GM12873 (cell line): ENCODE data around the gene TGFBR2.

Source experiments
- TF ChIP-seq, protein P1 (sequence below): IDR thresholded peaks from 2 replicates; pipeline ENCODE4 v1.5.1; 2012; ENCODE audit warnings: low read depth, mild to moderate bottlenecking, moderate library complexity, low read length, control low read depth; ENCODE audit not compliant: insufficient read depth; ENCODE audit errors: missing control alignments

The TGFBR2 gene

DNA sequence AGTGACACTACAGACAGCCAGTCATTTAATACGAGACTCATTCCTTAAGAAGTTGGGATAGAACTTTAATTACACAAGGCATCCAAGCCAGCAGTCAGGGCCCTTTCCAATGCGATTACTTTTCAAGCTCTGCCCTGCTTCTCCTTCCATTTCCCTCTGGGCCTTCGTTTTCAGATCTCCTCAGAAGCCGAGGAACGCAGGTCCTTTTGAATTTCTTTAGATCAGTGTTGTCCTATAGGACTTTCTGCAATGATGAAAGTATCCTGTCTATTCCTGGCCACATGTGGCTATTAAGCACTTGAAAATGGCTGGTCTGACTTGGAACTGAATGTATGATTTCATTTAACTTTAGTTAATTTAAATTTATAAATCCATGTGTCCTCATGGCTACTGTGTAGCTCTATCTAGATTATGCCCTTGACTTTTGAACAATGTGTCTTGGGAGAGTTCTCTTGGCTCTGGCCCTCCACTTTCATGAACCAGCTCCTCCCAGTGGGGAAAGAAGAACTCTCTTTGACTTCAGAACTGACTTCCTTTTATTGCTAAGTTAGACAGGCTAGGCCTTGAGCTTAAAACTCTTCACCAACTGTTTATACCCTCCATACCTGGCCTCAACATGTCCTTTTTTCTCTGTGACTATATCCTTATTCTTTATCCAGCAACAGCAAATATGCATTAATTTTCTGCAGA, 22.6 kb downstream of the TGFBR2 start:
- TF ChIP-seq, protein P1, sequence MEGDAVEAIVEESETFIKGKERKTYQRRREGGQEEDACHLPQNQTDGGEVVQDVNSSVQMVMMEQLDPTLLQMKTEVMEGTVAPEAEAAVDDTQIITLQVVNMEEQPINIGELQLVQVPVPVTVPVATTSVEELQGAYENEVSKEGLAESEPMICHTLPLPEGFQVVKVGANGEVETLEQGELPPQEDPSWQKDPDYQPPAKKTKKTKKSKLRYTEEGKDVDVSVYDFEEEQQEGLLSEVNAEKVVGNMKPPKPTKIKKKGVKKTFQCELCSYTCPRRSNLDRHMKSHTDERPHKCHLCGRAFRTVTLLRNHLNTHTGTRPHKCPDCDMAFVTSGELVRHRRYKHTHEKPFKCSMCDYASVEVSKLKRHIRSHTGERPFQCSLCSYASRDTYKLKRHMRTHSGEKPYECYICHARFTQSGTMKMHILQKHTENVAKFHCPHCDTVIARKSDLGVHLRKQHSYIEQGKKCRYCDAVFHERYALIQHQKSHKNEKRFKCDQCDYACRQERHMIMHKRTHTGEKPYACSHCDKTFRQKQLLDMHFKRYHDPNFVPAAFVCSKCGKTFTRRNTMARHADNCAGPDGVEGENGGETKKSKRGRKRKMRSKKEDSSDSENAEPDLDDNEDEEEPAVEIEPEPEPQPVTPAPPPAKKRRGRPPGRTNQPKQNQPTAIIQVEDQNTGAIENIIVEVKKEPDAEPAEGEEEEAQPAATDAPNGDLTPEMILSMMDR = no peak

DNA sequence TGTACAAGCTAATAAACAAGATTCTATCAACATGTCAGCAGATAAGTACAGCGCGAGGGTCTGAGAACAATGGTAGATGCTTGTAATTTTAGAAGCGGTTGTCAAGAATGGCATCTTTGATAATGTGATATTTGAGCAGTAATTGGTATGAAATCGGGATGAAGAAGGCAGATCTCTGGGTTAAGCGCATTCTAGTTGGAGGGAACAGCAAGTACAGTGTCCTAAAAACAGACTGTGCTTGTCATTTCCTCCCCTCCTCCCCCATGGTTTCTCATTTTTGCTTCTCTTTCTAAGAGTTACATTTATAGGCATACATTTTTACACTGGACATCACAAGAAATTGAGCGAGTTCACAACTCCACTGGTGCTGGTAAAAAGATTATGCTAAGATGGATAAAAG, 23.3 kb downstream of the TGFBR2 start:
- TF ChIP-seq, protein P1 = no peak

DNA sequence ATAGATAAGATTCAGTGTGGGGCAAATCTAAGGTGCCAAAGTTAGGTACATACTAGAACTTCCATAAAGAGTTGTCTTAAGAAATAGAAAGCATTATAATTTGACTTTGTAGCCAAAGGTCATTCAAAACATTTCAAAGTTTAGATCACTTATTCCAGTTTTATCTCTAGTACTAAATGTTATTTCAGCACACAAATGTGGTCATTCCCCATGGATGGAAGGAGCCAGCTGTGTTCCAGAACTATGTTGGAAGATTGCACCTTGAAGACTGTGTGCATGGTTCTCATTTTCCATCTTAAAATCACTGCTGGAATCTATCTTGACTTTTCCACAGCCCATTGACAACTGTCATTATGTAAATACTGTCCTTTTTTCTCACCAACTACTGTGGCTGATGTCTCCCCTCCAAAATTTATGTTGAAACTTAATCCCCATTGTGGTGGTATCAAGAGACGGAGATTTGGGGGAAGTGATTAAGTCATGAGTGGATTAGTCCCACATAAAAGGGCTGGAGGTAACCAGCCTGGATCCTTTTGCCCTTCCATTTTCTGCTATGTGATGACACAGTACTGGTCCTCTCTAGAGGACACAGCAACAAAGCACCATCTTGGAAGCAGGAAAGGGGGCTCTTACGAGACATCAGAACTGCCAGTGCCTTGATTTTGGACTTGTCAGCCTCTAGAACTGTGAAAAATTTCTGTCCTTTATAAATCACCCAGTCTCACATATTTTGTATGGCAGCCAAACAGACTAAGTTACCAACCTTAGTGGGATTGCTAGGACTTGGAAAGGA, 24.0 kb downstream of the TGFBR2 start:
- TF ChIP-seq, protein P1 = no peak

DNA sequence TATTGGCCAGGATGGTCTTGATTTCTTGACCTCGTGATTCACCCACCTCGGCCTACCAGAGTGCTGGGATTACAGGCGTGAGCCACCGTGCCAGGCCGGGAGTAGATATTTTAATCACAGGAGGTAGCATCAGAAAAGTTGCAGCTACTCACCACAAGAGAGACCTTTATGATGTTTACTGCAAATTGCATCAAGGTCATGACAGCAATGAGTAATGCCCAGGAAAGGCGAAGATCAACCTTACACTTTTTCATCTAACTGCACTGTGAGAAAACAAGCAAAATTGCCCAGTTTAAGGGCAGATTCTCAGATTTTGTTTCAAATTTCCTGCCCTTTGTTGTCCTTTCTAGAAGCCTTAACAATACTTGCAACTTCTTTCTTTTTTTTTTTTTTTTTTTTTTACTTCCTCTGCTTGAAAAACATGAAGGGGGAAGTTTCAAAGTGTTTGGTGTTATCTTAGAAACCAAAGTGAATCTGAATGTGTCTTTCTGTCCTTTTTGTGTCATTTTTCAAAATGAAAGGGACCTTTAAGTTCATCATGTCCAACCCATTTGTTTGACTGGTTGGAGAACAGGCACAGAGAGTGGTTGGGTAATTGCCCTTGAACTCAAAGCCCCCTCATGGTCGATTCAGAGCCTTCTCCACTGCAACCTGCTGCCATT, 25.0 kb downstream of the TGFBR2 start:
- TF ChIP-seq, protein P1 = no peak

DNA sequence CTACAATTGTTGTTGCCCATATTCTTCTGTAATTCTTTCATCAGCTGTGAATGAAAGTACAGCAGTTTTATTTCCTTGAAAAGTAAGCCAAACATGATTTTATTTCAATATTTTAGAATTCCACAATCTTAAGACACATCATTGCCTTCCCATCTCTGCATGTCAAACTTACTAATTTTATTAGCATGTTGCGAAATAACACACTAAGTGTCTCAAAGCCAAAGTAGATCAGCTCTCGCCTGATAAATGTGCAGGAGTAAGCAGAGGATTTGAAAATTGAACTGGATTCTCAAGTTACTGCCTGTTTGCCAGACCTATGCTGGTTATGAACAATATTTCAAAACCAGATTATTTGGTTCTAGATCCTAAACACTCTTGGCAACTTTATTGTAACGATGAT, 25.7 kb downstream of the TGFBR2 start:
- TF ChIP-seq, protein P1 = no peak

DNA sequence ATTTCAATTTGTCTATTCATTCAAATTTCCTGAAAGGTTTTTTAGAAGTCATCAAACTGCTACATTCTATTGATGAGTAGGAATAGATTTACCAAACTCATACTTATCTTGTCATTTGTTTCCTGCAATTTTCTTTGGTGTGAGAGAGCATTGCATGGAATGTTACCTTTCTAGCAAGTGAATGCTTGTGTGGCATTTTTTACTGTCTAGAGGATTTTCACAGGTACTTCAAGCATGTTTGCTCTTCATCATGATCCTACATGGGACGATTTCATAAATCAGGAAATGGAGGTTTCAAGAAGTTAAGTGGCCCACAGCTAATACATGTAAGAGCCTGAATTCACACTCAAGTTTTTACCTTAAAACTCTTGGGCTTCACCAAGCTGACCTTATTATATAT, 26.1 kb downstream of the TGFBR2 start:
- TF ChIP-seq, protein P1 = no peak

DNA sequence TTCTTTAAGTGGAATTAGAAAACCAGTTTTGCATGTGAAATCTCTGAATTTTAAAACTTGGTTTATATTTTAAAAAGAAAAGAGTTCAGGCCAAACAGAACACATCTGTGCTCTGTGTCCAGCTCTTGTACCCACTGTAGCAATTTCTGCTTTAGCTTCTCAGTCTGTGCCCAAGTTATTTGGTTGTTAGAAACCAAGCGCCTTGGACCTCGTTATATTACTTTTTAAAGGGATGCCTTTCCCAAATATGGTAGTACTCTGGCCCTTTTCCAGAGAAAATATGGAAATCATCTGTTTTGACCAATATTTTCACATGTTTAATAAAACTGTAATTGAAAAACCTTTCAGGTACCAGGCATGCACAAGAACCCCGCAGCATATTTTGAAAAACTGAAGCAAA, 27.3 kb downstream of the TGFBR2 start:
- TF ChIP-seq, protein P1 = no peak
